ENCODE data around the gene SPACDR. TPM values are rescaled to one million over a fixed set of nuclear protein-coding genes. Genes with fewer than 3 reads are reported as not detected.

SPACDR gene
- total and polyA plus RNA-seq, 9 of the 15 experiments (the other 6 are each of a cell fraction or from before 2014, with no cell fraction given): 0.07 to 0.55 (median 0.14) TPM; not detected in 1

DNA sequence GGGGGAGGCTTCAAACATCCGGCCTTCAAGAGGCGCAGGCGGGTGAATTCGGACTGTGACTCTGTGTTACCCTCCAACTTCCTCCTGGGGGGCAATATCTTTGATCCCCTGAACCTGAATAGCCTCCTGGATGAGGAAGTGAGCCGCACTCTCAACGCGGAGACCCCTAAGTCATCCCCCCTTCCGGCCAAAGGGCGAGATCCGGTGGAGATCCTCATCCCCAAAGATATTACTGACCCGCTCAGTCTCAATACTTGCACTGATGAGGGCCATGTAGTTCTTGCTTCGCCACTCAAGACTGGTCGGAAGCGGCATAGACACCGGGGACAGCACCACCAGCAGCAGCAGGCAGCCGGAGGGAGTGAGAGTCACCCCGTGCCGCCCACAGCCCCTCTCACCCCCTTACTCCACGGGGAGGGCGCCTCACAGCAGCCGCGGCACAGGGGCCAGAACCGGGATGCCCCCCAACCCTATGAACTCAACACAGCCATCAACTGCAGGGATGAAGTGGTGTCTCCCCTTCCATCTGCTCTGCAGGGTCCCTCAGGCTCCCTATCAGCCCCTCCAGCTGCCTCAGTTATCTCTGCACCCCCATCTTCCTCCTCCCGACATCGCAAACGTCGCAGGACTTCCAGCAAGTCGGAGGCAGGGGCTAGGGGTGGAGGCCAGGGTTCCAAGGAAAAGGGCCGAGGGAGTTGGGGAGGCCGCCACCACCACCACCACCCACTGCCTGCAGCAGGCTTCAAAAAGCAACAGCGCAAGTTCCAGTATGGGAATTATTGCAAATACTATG is 33.4 kb downstream of the SPACDR start (continued):
- TF ChIP-seq, protein P1, sequence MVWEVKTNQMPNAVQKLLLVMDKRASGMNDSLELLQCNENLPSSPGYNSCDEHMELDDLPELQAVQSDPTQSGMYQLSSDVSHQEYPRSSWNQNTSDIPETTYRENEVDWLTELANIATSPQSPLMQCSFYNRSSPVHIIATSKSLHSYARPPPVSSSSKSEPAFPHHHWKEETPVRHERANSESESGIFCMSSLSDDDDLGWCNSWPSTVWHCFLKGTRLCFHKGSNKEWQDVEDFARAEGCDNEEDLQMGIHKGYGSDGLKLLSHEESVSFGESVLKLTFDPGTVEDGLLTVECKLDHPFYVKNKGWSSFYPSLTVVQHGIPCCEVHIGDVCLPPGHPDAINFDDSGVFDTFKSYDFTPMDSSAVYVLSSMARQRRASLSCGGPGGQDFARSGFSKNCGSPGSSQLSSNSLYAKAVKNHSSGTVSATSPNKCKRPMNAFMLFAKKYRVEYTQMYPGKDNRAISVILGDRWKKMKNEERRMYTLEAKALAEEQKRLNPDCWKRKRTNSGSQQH (CRISPR knock-in tag; IDR thresholded peaks at IDR 0.05): 0 out of 2 replicates have a peak, but pooled peaks have one; percentile 60
- peak; percentile 22; the same call in 1 of the 2 replicates for TF ChIP-seq ZC3H4 (CRISPR knock-in tag; IDR thresholded peaks at IDR 0.05; ENCODE audit: borderline replicate concordance)
- TF ChIP-seq ZNF696 (CRISPR knock-in tag; conservative IDR thresholded peaks at IDR 0.05): 0 out of 2 replicates have a peak, but pooled peaks have one; percentile 20
- TF ChIP-seq RBM39 (optimal IDR thresholded peaks at IDR 0.05; ENCODE audit: low read depth, low read length): no peak
- peak; percentile 18 for TF ChIP-seq PRDM10 (IDR thresholded peaks at IDR 0.05; ENCODE audit: partially characterized antibody)
- TF ChIP-seq ARHGAP35 (IDR thresholded peaks at IDR 0.05; ENCODE audit: partially characterized antibody): no peak
- TF ChIP-seq, protein P2, sequence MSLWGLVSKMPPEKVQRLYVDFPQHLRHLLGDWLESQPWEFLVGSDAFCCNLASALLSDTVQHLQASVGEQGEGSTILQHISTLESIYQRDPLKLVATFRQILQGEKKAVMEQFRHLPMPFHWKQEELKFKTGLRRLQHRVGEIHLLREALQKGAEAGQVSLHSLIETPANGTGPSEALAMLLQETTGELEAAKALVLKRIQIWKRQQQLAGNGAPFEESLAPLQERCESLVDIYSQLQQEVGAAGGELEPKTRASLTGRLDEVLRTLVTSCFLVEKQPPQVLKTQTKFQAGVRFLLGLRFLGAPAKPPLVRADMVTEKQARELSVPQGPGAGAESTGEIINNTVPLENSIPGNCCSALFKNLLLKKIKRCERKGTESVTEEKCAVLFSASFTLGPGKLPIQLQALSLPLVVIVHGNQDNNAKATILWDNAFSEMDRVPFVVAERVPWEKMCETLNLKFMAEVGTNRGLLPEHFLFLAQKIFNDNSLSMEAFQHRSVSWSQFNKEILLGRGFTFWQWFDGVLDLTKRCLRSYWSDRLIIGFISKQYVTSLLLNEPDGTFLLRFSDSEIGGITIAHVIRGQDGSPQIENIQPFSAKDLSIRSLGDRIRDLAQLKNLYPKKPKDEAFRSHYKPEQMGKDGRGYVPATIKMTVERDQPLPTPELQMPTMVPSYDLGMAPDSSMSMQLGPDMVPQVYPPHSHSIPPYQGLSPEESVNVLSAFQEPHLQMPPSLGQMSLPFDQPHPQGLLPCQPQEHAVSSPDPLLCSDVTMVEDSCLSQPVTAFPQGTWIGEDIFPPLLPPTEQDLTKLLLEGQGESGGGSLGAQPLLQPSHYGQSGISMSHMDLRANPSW (CRISPR knock-in tag; IDR thresholded peaks at IDR 0.05): peak; percentile 88; the same call in 1 of the 2 replicates
- TF ChIP-seq ZSCAN29 (IDR thresholded peaks at IDR 0.05): no peak
- no peak for TF ChIP-seq GTF2B (IDR thresholded peaks at IDR 0.05; ENCODE audit: extremely low read depth, insufficient read length)
- no peak for TF ChIP-seq ZNF121 (CRISPR knock-in tag; conservative IDR thresholded peaks at IDR 0.05)
- no peak for TF ChIP-seq CAMTA2 (CRISPR knock-in tag; conservative IDR thresholded peaks at IDR 0.05)
- TF ChIP-seq TFAP4 (CRISPR knock-in tag; IDR thresholded peaks at IDR 0.05; ENCODE audit: borderline replicate concordance): peak; percentile 53; the same call in 1 of the 2 replicates
- TF ChIP-seq TCF3 (CRISPR knock-in tag; IDR thresholded peaks at IDR 0.05): peak; percentile 64
- no peak for TF ChIP-seq ZNF398 (CRISPR knock-in tag; IDR thresholded peaks at IDR 0.05)
- no peak for TF ChIP-seq TSC22D4 (tag; IDR thresholded peaks at IDR 0.05)
- peak; percentile 72 for TF ChIP-seq CBFA2T3 (IDR thresholded peaks at IDR 0.05)

Measured in K562 (cell line).